ENCODE measurements around the gene TBX20.
"Not testable (repeated sequence)": the region's sequence is repeated elsewhere in the genome, so short reads cannot be mapped to it uniquely, and the experiment has no call there.

The TBX20 gene

DNA sequence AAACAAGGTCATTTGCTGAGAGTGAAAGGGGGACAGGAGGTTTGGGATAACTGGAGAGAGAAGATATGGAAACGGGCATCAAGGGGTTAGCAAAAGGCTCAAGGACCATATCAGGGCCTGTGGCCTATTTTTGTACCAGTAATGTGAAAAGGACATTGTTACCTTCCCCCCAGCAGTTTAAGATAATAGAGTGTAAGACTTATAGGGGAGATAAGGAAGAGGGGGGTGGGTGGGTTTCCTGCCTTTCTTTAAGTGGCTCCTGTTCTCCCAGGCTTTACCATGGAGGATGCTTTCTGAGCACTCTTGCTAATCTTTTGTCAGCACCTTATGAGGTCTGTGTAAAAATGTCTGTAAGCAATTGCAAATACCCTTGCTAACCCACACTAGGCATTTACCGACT lies 80.7 kb downstream of the TBX20 start:
- H2AFZ ChIP-seq (ENCODE audit: low read depth, low read length); H3K9me3 ChIP-seq (ENCODE audit: insufficient read depth, low read length); H3K4me2 ChIP-seq (ENCODE audit: low read length); H3K36me3 ChIP-seq (replicated peaks; ENCODE audit: low read depth, low read length); H3K4me3 ChIP-seq (ENCODE audit: low read length); H3K4me1 ChIP-seq (ENCODE audit: low read length); H3K27me3 ChIP-seq (ENCODE audit: low read depth, low read length); H4K20me1 ChIP-seq (ENCODE audit: insufficient read depth, low read length); H3K27ac ChIP-seq (ENCODE audit: low read length); H3K9ac ChIP-seq (ENCODE audit: low read length); H3K79me2 ChIP-seq (ENCODE audit: low read length): not testable (repeated sequence)

DNA sequence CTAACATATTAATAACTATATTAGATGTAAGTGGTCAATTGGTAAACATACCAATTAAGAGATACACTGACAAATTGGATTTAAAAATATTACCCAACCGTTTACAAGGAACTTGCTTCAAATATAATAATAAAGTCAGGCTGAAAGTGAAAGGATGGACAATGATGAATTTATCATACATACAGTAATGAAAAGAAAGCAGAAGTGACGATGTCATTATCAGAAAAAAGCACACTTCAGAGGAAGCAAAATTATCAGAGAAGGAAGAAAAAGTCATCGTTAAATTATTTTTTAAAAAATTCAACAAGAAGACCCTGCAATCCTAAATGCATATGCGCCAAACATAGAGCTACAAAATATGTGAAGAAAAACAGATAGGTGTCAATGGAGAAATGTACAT lies 81.8 kb downstream of the TBX20 start:
- H3K36me3 ChIP-seq (replicated peaks; ENCODE audit: low read depth, low read length); H3K9me3 ChIP-seq (ENCODE audit: insufficient read depth, low read length); H3K4me1 ChIP-seq (ENCODE audit: low read length); H3K9ac ChIP-seq (ENCODE audit: low read length); H3K27me3 ChIP-seq (ENCODE audit: low read depth, low read length); H3K4me3 ChIP-seq (ENCODE audit: low read length); H3K4me2 ChIP-seq (ENCODE audit: low read length); H3K27ac ChIP-seq (ENCODE audit: low read length); H3K79me2 ChIP-seq (ENCODE audit: low read length); H4K20me1 ChIP-seq (ENCODE audit: insufficient read depth, low read length); H2AFZ ChIP-seq (ENCODE audit: low read depth, low read length): not testable (repeated sequence)

DNA sequence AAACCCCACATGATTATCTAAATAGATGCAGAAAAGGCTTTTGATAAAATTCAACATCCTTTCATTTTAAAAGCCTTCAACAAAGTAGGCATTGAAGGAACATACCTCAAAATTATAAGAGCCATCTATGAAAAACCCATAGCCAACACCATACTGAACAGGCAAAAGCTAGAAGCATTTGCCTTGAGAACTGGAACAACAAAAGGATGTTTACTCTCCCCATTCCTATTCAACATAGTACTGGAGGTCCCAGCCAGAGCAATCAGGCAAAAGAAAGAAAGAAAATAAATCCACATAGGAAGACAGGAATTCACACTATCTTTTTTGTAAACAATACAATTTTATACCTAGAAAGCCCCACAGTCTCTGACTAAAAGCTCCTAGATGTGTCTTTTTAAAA lies 86.2 kb downstream of the TBX20 start:
- not testable (repeated sequence) for H3K36me3 ChIP-seq (replicated peaks; ENCODE audit: low read depth, low read length); H3K4me2 ChIP-seq (ENCODE audit: low read length); H2AFZ ChIP-seq (ENCODE audit: low read depth, low read length); H3K4me1 ChIP-seq (ENCODE audit: low read length); H3K27ac ChIP-seq (ENCODE audit: low read length); H4K20me1 ChIP-seq (ENCODE audit: insufficient read depth, low read length); H3K4me3 ChIP-seq (ENCODE audit: low read length); H3K9ac ChIP-seq (ENCODE audit: low read length); H3K27me3 ChIP-seq (ENCODE audit: low read depth, low read length); H3K9me3 ChIP-seq (ENCODE audit: insufficient read depth, low read length); H3K79me2 ChIP-seq (ENCODE audit: low read length)

DNA sequence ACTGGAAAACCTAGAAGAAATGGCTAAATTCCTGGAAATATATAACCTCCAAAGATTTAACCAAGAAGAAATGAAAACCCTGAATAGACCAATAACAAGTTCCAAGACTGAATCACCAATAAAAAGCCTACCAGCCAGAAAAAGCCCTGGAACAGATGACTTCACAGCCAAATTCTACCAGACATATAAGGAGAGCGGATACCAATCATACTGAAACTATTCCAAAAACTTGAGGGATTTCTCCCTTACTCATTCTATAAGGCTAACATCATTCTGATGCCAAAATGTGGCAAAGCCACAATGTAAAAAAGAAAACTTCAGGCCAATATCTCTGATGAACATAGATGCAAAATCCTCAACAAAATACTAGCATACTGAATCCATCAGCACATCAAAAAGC lies 86.7 kb downstream of the TBX20 start:
- not testable (repeated sequence) for H3K27me3 ChIP-seq (ENCODE audit: low read depth, low read length); H3K4me1 ChIP-seq (ENCODE audit: low read length); H4K20me1 ChIP-seq (ENCODE audit: insufficient read depth, low read length); H3K4me3 ChIP-seq (ENCODE audit: low read length); H3K9me3 ChIP-seq (ENCODE audit: insufficient read depth, low read length); H3K36me3 ChIP-seq (replicated peaks; ENCODE audit: low read depth, low read length); H3K9ac ChIP-seq (ENCODE audit: low read length); H3K27ac ChIP-seq (ENCODE audit: low read length); H3K79me2 ChIP-seq (ENCODE audit: low read length); H2AFZ ChIP-seq (ENCODE audit: low read depth, low read length); H3K4me2 ChIP-seq (ENCODE audit: low read length)

DNA sequence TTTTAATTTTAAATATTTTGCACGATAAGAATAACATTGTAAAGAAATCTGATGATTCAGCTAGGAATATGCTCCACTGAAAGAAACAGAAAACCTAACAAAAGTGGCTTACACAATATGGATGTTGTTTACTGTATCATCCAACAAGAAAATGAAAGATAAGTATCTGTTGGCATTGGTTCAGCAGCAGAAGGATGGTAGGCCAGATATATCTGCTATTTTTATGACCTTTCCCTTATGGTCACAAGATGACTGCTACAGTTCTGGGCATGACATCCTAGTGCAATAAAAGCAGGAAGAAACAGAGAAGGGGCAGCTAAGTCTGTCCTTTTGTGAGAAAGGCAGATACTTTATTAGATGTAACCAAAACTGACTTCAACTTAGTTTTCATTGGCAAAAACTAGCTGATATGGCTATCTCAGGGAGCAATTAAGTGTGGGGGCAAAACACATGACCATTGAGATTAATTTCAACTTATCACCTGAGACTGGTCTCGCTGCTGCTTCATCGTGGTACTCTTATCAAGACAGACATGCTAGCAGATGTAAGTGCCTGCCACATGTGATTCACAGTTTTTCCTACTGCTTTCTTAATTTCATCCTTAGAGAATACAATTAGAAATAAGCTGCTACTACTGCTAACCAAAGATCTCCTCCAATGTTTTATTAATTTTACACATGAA lies 92.7 kb downstream of the TBX20 start:
- H3K36me3 ChIP-seq (replicated peaks; ENCODE audit: low read depth, low read length); H2AFZ ChIP-seq (ENCODE audit: low read depth, low read length); H3K27ac ChIP-seq (ENCODE audit: low read length); H3K27me3 ChIP-seq (ENCODE audit: low read depth, low read length); H3K9ac ChIP-seq (ENCODE audit: low read length); H3K4me3 ChIP-seq (ENCODE audit: low read length); H3K9me3 ChIP-seq (ENCODE audit: insufficient read depth, low read length); H3K4me2 ChIP-seq (ENCODE audit: low read length); H4K20me1 ChIP-seq (ENCODE audit: insufficient read depth, low read length); H3K79me2 ChIP-seq (ENCODE audit: low read length); H3K4me1 ChIP-seq (ENCODE audit: low read length): not testable (repeated sequence)

All from OCI-LY3 (cell line).